GM13976 (cell line): ENCODE data around the gene TYW5.

ENCODE experiments used
- DNase-seq: peaks from one replicate; pipeline ENCODE4 v3.0.0; 2012; ENCODE audit warnings: low spot score
- in situ Hi-C: fragments of 300-500 bp; cut with MboI; formaldehyde crosslinking; loops from one replicate; pipeline ENCODE4 v1.12.0; 2022; ENCODE audit warnings: low sequenced_read_pairs, mixed read lengths, inconsistent platforms; ENCODE audit not compliant: unreplicated experiment
- TF ChIP-seq, protein P1 (sequence below): IDR thresholded peaks from 2 replicates; pipeline ENCODE4 v1.5.1; 2012; ENCODE audit warnings: borderline replicate concordance, mild to moderate bottlenecking; ENCODE audit not compliant: insufficient read depth; ENCODE audit errors: extremely low read depth, missing control alignments, control extremely low read depth

TYW5 gene

DNA sequence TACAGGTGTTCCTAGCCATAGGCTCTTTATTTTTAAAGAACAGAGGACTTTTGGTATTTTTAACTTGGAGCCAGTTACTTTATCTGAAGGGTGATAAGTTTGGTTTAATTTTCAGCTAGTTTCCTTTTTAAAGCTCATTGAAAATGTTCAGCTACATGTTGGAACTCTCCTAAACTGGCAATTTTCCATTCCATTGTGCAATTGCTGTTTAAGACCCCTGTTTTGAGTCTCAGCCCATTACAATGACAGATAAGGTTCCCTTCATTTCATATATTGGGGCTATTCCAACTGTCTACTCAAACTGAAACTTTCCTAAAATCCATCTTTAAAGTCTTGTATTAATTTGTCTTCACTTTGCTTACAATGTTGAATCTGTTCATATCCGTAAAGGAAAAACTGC lies 11.7 kb upstream of the TYW5 start:
- in situ Hi-C loops, result no loop called here
- TF ChIP-seq, protein P1, sequence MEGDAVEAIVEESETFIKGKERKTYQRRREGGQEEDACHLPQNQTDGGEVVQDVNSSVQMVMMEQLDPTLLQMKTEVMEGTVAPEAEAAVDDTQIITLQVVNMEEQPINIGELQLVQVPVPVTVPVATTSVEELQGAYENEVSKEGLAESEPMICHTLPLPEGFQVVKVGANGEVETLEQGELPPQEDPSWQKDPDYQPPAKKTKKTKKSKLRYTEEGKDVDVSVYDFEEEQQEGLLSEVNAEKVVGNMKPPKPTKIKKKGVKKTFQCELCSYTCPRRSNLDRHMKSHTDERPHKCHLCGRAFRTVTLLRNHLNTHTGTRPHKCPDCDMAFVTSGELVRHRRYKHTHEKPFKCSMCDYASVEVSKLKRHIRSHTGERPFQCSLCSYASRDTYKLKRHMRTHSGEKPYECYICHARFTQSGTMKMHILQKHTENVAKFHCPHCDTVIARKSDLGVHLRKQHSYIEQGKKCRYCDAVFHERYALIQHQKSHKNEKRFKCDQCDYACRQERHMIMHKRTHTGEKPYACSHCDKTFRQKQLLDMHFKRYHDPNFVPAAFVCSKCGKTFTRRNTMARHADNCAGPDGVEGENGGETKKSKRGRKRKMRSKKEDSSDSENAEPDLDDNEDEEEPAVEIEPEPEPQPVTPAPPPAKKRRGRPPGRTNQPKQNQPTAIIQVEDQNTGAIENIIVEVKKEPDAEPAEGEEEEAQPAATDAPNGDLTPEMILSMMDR, result no peak

DNA sequence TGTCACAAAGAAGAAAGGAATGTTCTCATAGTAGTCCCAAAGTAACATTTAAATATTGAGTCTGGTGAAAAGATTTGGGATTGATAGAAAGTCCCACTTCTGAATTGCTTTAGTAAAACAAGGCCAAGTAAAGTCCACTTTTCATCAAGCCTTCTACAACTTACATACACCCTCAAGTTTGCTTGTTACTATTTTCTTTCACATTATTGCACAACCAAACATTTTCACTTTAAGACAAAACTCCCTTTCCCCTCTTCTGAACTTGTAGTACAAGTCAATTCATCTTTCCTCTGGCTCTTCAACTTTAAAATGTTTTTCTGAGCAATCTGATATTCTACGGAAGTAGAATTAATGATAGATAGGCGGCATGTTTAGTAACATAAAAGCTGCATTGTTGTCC lies 11.1 kb upstream of the TYW5 start:
- in situ Hi-C loops, result no loop called here
- DNase-seq, result no peak
- TF ChIP-seq, protein P1, result no peak

More for the DNA sequence above, 11.7 kb upstream of the TYW5 start:
- no peak for DNase-seq

DNA sequence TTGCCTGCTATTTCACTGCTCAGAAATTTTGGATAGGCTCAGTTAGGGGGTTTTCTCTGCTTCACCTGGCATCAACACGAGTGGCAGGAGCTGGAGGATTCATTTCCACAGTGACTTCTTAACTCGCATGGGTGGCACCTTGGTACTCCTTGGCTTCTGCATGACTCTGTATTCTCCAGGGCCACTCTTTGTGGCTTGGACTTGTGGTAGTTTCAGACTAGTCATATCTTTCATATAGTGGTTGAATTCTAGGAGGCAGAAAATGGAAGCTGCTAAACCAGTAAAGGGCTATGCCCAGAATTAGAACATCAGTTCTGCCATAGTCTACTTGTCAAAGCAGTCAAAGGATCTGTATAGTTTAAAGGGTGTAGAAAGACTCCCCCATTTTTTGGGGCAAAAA lies 6.9 kb upstream of the TYW5 start:
- in situ Hi-C loops, result no loop called here
- DNase-seq, result no peak
- TF ChIP-seq, protein P1, result no peak

DNA sequence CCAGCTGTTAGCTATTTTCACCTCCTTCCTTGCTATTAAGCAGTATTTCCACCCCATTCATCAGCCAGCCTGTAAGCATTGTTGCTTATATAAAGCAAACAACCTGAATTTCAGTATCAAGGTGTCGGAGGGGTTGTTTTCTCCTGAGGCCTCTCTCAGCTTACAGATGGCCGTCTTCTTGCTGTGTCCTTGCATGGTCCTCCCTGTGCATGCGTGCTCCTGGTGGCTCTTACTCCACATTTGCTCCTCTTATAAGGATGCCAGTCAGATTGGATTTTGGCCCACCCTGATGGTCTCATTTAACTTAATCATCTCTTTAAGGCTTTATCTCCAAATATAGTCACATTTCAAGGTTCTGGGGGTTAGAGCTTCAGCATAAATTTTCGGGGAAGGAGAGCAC lies 2.7 kb upstream of the TYW5 start:
- DNase-seq, result no peak
- TF ChIP-seq, protein P1, result no peak
- in situ Hi-C loops, result no loop called here

DNA sequence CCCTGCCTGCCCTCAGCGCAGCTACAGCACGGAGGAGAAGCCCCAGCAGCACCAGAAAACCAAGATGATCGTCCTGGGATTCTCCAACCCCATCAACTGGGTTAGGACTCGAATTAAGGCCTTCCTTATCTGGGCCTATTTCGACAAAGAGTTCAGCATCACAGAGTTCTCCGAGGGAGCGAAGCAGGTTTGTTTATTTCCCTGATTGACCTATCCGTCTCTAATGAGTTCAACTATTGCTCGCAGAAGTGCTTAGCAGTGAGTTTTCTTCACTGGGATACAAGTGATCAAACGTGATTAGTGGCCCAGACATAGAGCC lies 730 bp upstream of the TYW5 start:
- TF ChIP-seq, protein P1, result no peak
- DNase-seq, result no peak
- in situ Hi-C loops, result no loop called here

DNA sequence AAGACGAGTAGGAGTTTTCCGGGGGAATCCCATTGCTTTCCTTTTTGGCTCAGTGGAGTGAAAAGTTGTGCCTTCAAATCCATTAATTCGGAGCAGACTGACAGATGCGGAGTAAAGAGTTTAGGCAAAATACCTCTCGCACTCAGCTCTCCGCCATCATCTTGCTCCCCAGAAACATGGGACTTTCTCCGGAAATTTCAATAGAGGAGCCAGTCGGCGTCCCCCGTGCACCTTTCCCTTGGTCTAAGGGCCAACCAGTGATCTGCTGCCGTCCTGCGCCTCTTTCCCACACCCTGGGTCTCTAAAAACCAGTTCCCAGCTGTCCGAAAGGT lies 318 bp downstream of the TYW5 start:
- no peak for DNase-seq
- in situ Hi-C loops, result no loop called here
- TF ChIP-seq, protein P1, result no peak

DNA sequence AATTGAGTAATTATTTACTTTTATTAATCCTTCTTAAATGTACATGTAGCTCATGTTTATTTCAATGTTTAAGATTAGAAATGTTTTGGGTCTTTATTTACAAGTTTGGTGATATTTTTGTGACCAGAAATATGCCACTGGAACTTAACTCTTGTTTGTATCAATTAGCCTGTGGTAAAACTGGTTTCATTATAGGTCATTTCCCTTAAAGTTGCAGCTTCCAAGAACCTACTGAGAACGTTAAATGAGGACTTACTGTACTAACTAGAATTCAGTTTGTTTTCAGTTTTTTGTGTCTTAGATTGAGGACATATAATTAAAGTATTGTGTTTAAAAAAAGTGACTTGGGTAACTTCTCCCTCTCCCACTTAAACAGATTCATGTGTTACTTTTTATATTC lies 4.3 kb downstream of the TYW5 start:
- in situ Hi-C loops, result no loop called here
- no peak for DNase-seq
- TF ChIP-seq, protein P1, result no peak
